Stromal cell of bone marrow (primary cell): ENCODE data around the gene TRAPPC3L.
A peak's percentile ranks its signal among the peaks of the same experiment; 100 is the strongest.

ENCODE experiments used
- DNase-seq: peaks from one replicate; pipeline ENCODE4 v3.0.0-alpha.2; 2012; ENCODE audit warnings: low read depth

TRAPPC3L gene

GRCh38 chr6:116545651-116546050, at the start of gene TRAPPC3L:
TSS of gene TRAPPC3L (minus strand) at chr6:116545684. CDS start at chr6:116545514, 170 bp downstream.
- no peak for DNase-seq

GRCh38 chr6:116595247-116595646, 49.8 kb upstream of the TRAPPC3L start:
- no peak for DNase-seq

- no peak for DNase-seq
Observed at GRCh38 chr6:116586738-116587137, 41.3 kb upstream of the TRAPPC3L start.

GRCh38 chr6:116586276-116586675, 40.8 kb upstream of the TRAPPC3L start:
- no peak for DNase-seq

- no peak for DNase-seq
Observed at GRCh38 chr6:116580198-116580597, 34.7 kb upstream of the TRAPPC3L start.

- DNase-seq: no peak
Observed at GRCh38 chr6:116579143-116579542, 33.7 kb upstream of the TRAPPC3L start.

GRCh38 chr6:116578335-116578734, 32.9 kb upstream of the TRAPPC3L start:
- no peak for DNase-seq

- DNase-seq: no peak
Observed at GRCh38 chr6:116577486-116577885, 32.0 kb upstream of the TRAPPC3L start.

GRCh38 chr6:116575227-116575626, 29.7 kb upstream of the TRAPPC3L start:
- DNase-seq: no peak

GRCh38 chr6:116572162-116572561, 26.7 kb upstream of the TRAPPC3L start:
- no peak for DNase-seq

- DNase-seq: no peak
Observed at GRCh38 chr6:116571683-116572000, 26.2 kb upstream of the TRAPPC3L start.

GRCh38 chr6:116570856-116571682, 25.6 kb upstream of the TRAPPC3L start, which contains the start of gene RWDD1:
TSS of gene RWDD1 (plus strand) at chr6:116571504. CDS start at chr6:116571583, 79 bp downstream.
- peak; percentile 99 for DNase-seq

- DNase-seq: no peak
Observed at GRCh38 chr6:116568821-116569755, 23.6 kb upstream of the TRAPPC3L start.

- DNase-seq: no peak
Observed at GRCh38 chr6:116568111-116568510, 22.6 kb upstream of the TRAPPC3L start.

GRCh38 chr6:116564921-116565872, 19.7 kb upstream of the TRAPPC3L start:
- no peak for DNase-seq

GRCh38 chr6:116564311-116564710, 18.8 kb upstream of the TRAPPC3L start:
- no peak for DNase-seq

GRCh38 chr6:116563830-116564229, 18.3 kb upstream of the TRAPPC3L start:
- DNase-seq: no peak

- no peak for DNase-seq
Observed at GRCh38 chr6:116562614-116563013, 17.1 kb upstream of the TRAPPC3L start.

GRCh38 chr6:116562019-116562403, 16.5 kb upstream of the TRAPPC3L start:
- no peak for DNase-seq

- DNase-seq: peak; percentile 57
Observed at GRCh38 chr6:116561377-116562018, 16.0 kb upstream of the TRAPPC3L start.

GRCh38 chr6:116560130-116560529, 14.6 kb upstream of the TRAPPC3L start:
- no peak for DNase-seq
